NCI-H82 (cell line): ENCODE results near the gene AEBP1.

ENCODE experiments used
- DNase-seq: peaks from one replicate; lab custom pipeline; 2025; lab: John Stamatoyannopoulos, UW

The AEBP1 gene

GRCh38 chr7:44066494-44067063 lies 37.6 kb upstream of the AEBP1 start:
- no peak for DNase-seq

GRCh38 chr7:44067064-44067951 lies 36.8 kb upstream of the AEBP1 start:
- DNase-seq = peak; percentile 24

- peak; percentile 63 for DNase-seq
Observed at GRCh38 chr7:44068054-44068453, 36.1 kb upstream of the AEBP1 start.

GRCh38 chr7:44071726-44072363 lies 32.3 kb upstream of the AEBP1 start:
- DNase-seq = no peak

GRCh38 chr7:44072364-44073231 lies 31.5 kb upstream of the AEBP1 start:
- peak; percentile 83 for DNase-seq

GRCh38 chr7:44073664-44074348 lies 30.3 kb upstream of the AEBP1 start:
- DNase-seq = no peak

GRCh38 chr7:44074349-44074695 lies 29.8 kb upstream of the AEBP1 start:
- DNase-seq = no peak

GRCh38 chr7:44075296-44076075 lies 28.7 kb upstream of the AEBP1 start:
- no peak for DNase-seq

GRCh38 chr7:44076101-44076895 lies 27.8 kb upstream of the AEBP1 start:
- DNase-seq = no peak

- DNase-seq = no peak
Observed at GRCh38 chr7:44077061-44077460, 27.1 kb upstream of the AEBP1 start.

- no peak for DNase-seq
Observed at GRCh38 chr7:44077681-44078091, 26.5 kb upstream of the AEBP1 start.

- no peak for DNase-seq
Observed at GRCh38 chr7:44078521-44078920, 25.6 kb upstream of the AEBP1 start.

- DNase-seq = no peak
Observed at GRCh38 chr7:44079331-44080021, 24.7 kb upstream of the AEBP1 start.

GRCh38 chr7:44080118-44080517 lies 24.0 kb upstream of the AEBP1 start:
- DNase-seq = no peak

- peak; percentile 85 for DNase-seq
Observed at GRCh38 chr7:44080686-44081265, 23.4 kb upstream of the AEBP1 start.

- peak; percentile 47 for DNase-seq
Observed at GRCh38 chr7:44081266-44081748, 22.8 kb upstream of the AEBP1 start.

GRCh38 chr7:44082541-44083207 lies 21.5 kb upstream of the AEBP1 start:
- peak; percentile 100 for DNase-seq

- DNase-seq = no peak
Observed at GRCh38 chr7:44083796-44084195, 20.3 kb upstream of the AEBP1 start.
